ENCODE data around the gene DHPS.
"Not testable (repeated sequence)": the region's sequence is repeated elsewhere in the genome, so short reads cannot be mapped to it uniquely, and the experiment has no call there.

Gene DHPS

DNA sequence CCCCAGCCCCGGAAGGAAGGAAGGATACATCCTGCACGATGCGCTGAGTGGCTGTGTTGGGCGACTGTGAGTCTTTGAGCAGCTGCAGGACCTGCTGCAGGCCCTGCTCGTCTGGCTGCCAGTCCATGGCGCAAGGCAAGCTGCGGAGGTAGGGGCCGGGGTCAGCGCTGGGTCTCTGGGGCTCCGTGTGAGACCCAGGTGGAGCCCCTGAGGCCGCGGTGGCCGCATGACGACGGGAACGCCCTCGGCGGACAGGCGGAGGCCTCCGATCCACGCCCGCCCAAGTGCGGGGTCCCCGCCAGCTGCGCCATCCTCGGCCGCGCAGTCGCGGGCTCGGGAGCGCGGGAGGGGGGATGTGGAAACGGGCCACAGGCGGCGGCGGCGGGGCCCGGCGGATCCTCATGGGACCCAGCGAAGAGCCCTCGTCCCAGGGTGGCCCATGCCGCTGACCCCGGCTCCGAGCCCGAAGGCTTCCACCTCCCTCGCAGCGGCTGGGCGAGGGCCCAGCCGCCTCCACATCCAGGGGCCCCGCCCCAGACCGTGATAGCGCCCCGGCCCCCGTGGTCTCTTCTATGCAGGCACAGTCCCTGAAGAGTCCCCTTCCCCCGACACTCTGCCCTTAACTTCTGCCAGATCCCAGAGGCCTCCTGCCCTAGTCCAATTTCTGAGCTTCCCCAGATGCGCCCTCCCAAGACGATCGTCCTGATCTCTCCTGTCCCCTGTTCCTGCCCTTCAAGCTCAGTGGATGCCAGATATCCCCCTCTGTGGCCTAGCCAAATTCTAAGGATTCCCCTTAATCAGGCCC, 39.4 kb upstream of the DHPS start:
- in situ Hi-C loops (cut with HindIII; ENCODE audit: low pct_unique_long_range_greater_than_20kb, low sequenced_read_pairs): no loop called here
- no peak for TF ChIP-seq JUND (IDR thresholded peaks at IDR 0.05; ENCODE audit: low read depth)
- DNase-seq (ENCODE audit: low read depth in 1 of 2, low spot score in 1 of 2): no peak

DNA sequence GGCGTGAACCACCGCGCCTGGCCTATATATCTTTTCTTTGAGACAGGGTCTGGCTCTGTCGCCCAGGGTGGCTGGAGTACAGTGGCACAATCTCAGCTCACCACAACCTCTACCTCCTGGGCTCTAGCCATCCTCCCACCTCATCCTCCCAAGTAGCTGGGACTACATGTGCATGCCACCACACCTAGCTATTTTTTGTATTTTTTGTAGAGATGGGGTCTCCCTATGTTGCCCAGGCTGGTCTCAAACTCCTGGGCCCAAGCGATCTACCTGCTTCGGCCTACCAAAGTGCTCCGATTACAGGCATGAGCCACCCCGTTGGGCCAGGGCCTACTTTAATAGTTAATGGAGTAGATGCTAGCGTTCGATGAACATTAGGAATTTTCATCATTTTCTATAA, 38.6 kb upstream of the DHPS start:
- in situ Hi-C loops (cut with HindIII; ENCODE audit: low pct_unique_long_range_greater_than_20kb, low sequenced_read_pairs): no loop called here
- TF ChIP-seq JUND (IDR thresholded peaks at IDR 0.05; ENCODE audit: low read depth): no peak
- no peak for DNase-seq (ENCODE audit: low read depth in 1 of 2, low spot score in 1 of 2)

DNA sequence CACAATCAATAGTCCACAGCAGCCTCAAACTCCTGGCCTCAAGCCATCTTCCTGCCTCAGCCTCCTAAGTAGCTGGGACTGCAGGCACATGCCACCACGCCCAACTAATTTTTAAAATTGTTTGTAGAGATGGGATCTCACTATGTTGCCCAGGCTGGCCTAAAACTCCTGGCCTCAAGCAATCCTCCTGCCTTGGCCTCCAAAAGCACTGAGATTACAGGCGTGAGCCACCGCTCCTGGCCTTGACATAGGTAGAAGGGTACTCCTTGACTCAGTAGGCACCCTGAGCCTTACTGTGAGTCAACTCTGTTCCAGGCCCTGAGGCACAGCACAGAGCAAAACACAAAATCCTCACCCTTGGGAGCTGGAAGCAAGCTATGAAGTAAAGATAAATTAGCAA, 34.2 kb upstream of the DHPS start:
- no peak for TF ChIP-seq JUND (IDR thresholded peaks at IDR 0.05; ENCODE audit: low read depth)
- in situ Hi-C loops (cut with HindIII; ENCODE audit: low pct_unique_long_range_greater_than_20kb, low sequenced_read_pairs): no loop called here
- DNase-seq (ENCODE audit: low read depth in 1 of 2, low spot score in 1 of 2): no peak

GRCh38 chr19:12715102-12715501, 33.4 kb upstream of the DHPS start:
- in situ Hi-C loops (cut with HindIII; ENCODE audit: low pct_unique_long_range_greater_than_20kb, low sequenced_read_pairs): no loop called here
- no peak for DNase-seq (ENCODE audit: low read depth in 1 of 2, low spot score in 1 of 2)
- no peak for TF ChIP-seq JUND (IDR thresholded peaks at IDR 0.05; ENCODE audit: low read depth)

DNA sequence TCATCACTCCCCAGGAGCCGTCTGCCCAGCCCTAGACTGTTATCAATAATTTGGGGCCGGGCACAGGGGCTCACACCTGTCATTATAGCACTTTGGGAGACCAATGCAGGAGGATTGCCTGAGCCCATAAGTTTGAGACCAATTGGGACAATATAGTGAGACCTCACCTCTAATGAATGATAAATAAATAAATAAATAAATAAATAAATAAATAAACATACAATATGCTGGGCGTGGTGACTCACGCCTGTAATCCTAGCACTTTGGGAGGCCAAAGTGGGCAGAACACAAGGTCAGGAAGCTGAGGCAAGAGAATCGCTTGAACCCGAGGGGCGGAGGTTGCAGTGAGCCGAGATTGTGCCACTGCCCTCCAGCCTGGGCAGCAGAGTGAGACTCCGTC, 31.6 kb upstream of the DHPS start:
- DNase-seq (ENCODE audit: low read depth in 1 of 2, low spot score in 1 of 2); in situ Hi-C loops (cut with HindIII; ENCODE audit: low pct_unique_long_range_greater_than_20kb, low sequenced_read_pairs): not testable (repeated sequence)

GRCh38 chr19:12712077-12712476, 30.4 kb upstream of the DHPS start:
- DNase-seq (ENCODE audit: low read depth in 1 of 2, low spot score in 1 of 2); in situ Hi-C loops (cut with HindIII; ENCODE audit: low pct_unique_long_range_greater_than_20kb, low sequenced_read_pairs): not testable (repeated sequence)

GRCh38 chr19:12711187-12711586, 29.5 kb upstream of the DHPS start:
- DNase-seq (ENCODE audit: low read depth in 1 of 2, low spot score in 1 of 2): no peak
- in situ Hi-C loops (cut with HindIII; ENCODE audit: low pct_unique_long_range_greater_than_20kb, low sequenced_read_pairs): no loop called here
- TF ChIP-seq JUND (IDR thresholded peaks at IDR 0.05; ENCODE audit: low read depth): no peak

GRCh38 chr19:12708641-12709040, 27.0 kb upstream of the DHPS start:
- no peak for TF ChIP-seq JUND (IDR thresholded peaks at IDR 0.05; ENCODE audit: low read depth)
- in situ Hi-C loops (cut with HindIII; ENCODE audit: low pct_unique_long_range_greater_than_20kb, low sequenced_read_pairs): no loop called here
- DNase-seq (ENCODE audit: low read depth in 1 of 2, low spot score in 1 of 2): no peak

- TF ChIP-seq JUND (IDR thresholded peaks at IDR 0.05; ENCODE audit: low read depth): no peak
- in situ Hi-C loops (cut with HindIII; ENCODE audit: low pct_unique_long_range_greater_than_20kb, low sequenced_read_pairs): no loop called here
- no peak for DNase-seq (ENCODE audit: low read depth in 1 of 2, low spot score in 1 of 2)
These were observed 24.6 kb upstream of the DHPS start for GRCh38 chr19:12706332-12706718.

GRCh38 chr19:12705654-12706331, 24.1 kb upstream of the DHPS start:
- in situ Hi-C loops (cut with HindIII; ENCODE audit: low pct_unique_long_range_greater_than_20kb, low sequenced_read_pairs): no loop called here
- no peak for TF ChIP-seq JUND (IDR thresholded peaks at IDR 0.05; ENCODE audit: low read depth)
- DNase-seq (ENCODE audit: low read depth in 1 of 2, low spot score in 1 of 2): no peak

DNA sequence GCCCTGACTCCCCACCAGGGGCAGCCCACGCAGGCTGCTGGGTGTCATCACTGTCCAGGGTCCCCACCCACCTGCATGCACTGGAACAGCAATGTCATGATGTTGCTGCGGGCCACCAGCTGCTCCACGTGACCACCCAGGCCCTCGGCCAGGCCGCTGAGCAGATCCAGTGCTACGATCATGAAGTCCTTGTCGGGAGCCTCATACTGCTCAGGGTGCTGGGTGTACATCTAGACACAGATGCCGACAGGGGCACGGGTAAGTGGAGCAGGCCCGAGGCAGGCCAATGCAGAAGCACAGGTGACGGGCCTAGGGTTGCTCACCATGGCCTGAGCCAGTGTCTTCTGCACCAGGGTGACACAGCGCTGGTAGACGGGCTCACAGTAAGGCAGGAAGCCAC, 23.5 kb upstream of the DHPS start:
- in situ Hi-C loops (cut with HindIII; ENCODE audit: low pct_unique_long_range_greater_than_20kb, low sequenced_read_pairs): no loop called here
- no peak for DNase-seq (ENCODE audit: low read depth in 1 of 2, low spot score in 1 of 2)
- no peak for TF ChIP-seq JUND (IDR thresholded peaks at IDR 0.05; ENCODE audit: low read depth)

- in situ Hi-C loops (cut with HindIII; ENCODE audit: low pct_unique_long_range_greater_than_20kb, low sequenced_read_pairs): no loop called here
- DNase-seq (ENCODE audit: low read depth in 1 of 2, low spot score in 1 of 2): peak in 1 of 2 experiments; percentile 62
- no peak for TF ChIP-seq JUND (IDR thresholded peaks at IDR 0.05; ENCODE audit: low read depth)
These were observed 21.4 kb upstream of the DHPS start for GRCh38 chr19:12703046-12703445.

- no peak for DNase-seq (ENCODE audit: low read depth in 1 of 2, low spot score in 1 of 2)
- in situ Hi-C loops (cut with HindIII; ENCODE audit: low pct_unique_long_range_greater_than_20kb, low sequenced_read_pairs): no loop called here
- TF ChIP-seq JUND (IDR thresholded peaks at IDR 0.05; ENCODE audit: low read depth): no peak
These were observed 20.1 kb upstream of the DHPS start for GRCh38 chr19:12701596-12702282.
